NCI-H146 (cell line): Measurements from ENCODE around the gene DDRGK1.

Experiments
- DNase-seq: peaks from one replicate; lab custom pipeline; 2025; lab: John Stamatoyannopoulos, UW

The DDRGK1 gene

GRCh38 chr20:3235666-3236324 lies 31.3 kb upstream of the DDRGK1 start:
- DNase-seq, result no peak

GRCh38 chr20:3233991-3234498 lies 29.6 kb upstream of the DDRGK1 start:
- no peak for DNase-seq

DNA sequence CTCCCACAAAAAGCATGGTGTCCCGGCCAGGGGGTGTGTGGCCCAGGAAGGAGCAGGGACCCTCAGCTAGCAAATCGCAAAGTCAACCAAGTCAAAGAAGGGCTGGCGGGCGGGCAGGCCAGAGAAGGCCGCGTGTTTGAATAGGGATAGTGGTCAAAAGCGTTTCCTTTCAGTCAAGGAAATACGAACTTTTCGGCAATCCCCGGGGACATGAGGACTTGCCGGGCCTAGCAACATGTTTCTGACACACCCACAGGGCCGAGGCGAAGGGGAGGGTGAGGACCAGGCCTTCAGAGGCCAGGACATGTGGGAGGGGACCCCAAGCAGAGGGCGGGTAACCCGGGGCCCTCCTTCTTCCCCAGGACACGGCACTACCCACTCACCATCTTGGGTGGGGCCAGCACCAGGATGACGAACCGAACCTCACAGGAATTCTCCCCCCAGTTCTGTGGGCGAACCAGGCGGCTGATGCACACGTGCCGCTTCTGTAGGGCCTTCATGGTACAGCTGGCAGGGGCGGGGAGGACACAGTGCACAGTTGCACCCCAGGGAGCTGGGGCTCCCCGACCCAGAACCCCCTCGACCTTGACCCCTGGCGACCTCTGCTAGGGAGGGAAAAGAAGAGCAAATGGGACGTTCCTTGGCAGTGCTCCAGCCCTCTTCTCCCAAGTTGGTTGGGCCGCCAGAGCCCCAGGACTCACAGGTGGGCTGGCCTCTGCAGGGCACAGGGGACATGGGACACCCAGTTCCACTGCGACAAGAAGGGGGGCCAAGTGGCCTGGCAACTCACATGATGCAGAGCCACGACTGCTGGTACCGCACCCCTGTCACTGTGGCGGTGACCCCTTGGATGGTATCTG lies 28.9 kb upstream of the DDRGK1 start:
- no peak for DNase-seq

GRCh38 chr20:3231889-3232588 lies 27.6 kb upstream of the DDRGK1 start:
- no peak for DNase-seq

DNA sequence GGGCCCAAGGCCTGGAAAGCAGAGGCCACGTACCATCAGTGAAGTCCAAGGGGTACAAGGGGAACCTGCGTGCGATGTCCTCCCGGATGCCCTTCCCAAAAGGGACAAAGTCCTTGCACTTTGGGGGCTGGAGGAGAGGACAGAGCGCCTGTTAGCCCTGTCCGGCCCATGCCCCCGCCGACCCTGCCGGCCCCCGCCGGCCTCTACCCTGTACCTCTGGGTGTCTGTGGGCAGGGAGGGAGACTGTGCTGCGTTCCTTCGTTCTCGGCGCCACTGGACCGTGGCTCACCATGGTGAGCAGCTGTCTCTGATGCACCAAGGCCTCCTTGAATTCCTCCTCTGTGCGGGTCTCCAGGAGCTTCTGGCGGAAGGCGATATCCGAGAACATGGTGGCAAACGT lies 26.6 kb upstream of the DDRGK1 start:
- DNase-seq, result no peak

DNA sequence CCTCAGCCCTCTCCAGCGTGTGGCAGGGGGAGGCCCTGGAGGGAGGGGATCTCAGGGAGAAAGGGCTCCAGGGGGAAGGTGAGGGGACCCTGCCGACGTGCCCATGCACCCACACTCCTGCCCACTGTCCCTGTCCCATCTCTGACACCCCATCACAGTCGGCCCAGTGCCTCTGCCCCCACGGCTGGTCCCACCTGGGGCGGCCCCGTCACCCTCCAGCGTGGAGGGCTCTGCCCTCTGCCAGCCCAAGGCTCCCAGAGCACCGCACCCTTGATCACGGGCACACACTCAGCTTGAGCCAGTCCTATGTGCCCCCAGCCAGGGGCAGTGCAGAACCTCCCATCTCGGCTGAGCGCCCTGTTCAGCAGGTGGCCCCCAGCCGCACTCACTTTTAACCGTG lies 25.3 kb upstream of the DDRGK1 start:
- DNase-seq, result no peak

- DNase-seq, result no peak
These were observed 24.7 kb upstream of the DDRGK1 start for GRCh38 chr20:3229158-3229557.

DNA sequence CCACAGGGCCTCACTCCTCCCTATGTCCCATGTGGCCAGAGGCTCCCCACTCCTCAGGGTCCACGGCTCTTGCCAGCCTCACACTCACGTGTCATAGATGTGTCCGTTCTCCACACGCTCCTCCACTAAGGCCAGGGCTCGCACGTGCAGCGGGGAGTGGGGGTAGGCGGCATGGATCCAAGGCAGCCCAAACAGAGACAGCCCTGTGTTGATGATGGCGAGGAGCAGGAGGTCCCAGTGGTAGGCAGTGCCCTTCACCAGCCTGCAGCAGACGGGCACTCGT lies 24.2 kb upstream of the DDRGK1 start:
- DNase-seq, result no peak

GRCh38 chr20:3227936-3228749 lies 23.7 kb upstream of the DDRGK1 start:
- no peak for DNase-seq

DNA sequence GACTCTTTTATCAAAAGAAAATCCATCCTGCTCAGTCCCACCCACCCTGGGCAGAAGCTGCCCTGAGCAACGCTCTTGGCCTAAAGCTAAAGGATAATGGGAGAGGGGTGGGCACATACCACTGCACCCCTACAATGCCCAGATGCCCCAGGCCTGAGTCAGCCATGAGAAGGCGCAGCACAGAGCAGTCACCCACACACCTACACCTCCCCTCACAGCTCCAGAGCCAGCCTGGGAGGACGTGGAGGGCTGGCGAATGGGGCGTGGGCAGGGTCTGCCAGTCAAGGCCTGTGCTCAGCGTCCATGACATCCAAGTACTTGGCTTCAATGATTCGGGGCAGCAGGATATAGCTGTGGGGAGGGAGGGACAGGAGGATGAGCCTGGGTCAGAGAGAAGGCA lies 23.0 kb upstream of the DDRGK1 start:
- no peak for DNase-seq

GRCh38 chr20:3226864-3227263 lies 22.4 kb upstream of the DDRGK1 start:
- DNase-seq, result no peak

GRCh38 chr20:3226093-3226492 lies 21.6 kb upstream of the DDRGK1 start:
- DNase-seq, result no peak

DNA sequence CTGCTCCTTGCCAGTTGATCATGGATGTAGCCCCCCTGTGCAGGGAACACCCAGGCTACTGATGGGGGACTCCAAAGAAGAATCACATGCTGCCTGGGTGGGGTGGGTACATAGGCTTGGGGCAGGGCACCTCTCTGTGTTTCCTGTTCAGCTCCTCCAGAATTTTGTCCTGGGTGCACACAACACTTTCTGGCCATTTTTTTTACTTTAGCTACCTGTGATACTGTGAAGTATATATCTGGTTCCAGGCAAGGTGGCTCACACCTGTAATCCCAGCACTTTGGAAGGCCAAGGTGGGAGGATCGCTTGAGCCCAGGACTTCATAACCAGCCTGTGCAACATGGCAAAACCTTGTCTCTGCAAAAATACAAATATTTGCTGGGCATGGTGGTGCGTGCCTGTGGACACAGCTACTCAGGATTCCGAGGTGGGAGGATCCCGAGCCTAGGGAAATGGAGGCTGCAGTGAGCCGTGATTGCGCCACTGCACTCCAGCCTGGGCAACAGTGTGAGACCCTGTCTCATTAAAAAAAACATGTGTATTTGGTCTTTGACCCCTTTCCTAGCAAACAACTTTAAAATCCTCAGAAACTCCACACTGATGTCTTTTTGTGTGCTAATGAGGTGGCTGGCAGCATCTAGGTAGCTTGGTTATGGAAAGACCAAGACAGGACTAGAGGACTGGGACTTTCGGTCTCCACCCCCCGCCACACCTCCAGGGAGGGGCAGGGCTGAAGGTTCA lies 20.4 kb upstream of the DDRGK1 start:
- DNase-seq, result no peak

DNA sequence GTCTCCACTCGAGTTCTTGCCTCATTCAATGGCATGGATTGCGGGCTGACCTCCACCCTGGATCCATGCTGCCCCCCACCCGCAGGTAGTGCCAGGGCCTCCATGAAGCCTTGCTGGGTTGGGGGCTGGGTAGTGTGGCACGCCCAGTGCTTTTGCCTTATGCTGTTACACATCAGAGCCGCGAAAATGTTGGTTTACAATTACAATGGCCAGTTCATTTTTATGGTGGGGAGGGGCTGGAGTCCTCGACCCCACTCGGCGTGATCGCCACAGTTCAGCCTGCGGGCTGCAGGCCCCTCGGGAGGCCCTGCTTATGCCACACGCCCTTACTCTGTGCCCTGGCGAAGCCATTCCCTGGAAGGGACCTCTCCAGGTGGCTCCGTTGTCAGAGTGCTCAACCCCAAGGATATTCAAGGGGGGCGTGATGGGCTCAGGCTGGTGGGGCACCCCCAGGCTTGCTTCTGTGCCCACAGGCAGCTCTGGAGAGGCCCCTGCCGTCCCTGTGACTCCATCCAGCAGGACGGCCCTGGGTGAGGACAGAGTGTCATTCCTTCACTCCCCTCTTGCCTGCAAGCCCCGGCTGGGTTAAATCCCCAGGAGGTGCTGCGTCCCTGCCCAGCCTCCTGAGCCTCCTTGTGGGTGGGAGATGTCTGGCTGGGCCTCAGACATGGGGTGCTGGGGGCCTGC lies 19.7 kb upstream of the DDRGK1 start:
- peak; percentile 29 for DNase-seq

DNA sequence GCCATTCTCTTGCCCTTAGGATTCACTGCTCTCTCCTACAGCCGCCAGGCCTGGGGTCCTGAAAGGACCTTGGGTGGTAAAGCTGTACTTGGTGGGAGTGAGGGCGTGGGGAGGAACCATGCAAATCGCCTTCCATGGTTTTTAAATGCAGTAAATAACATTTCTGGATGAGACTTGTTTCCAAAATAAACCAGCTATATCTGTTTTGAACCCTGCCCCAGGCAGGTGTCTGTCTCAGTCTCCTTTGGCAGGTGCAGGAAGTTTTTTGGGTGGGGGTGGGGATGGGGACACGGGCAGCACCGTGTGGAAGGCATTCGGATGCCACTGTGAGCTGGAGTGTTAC lies 19.1 kb upstream of the DDRGK1 start:
- DNase-seq, result no peak

DNA sequence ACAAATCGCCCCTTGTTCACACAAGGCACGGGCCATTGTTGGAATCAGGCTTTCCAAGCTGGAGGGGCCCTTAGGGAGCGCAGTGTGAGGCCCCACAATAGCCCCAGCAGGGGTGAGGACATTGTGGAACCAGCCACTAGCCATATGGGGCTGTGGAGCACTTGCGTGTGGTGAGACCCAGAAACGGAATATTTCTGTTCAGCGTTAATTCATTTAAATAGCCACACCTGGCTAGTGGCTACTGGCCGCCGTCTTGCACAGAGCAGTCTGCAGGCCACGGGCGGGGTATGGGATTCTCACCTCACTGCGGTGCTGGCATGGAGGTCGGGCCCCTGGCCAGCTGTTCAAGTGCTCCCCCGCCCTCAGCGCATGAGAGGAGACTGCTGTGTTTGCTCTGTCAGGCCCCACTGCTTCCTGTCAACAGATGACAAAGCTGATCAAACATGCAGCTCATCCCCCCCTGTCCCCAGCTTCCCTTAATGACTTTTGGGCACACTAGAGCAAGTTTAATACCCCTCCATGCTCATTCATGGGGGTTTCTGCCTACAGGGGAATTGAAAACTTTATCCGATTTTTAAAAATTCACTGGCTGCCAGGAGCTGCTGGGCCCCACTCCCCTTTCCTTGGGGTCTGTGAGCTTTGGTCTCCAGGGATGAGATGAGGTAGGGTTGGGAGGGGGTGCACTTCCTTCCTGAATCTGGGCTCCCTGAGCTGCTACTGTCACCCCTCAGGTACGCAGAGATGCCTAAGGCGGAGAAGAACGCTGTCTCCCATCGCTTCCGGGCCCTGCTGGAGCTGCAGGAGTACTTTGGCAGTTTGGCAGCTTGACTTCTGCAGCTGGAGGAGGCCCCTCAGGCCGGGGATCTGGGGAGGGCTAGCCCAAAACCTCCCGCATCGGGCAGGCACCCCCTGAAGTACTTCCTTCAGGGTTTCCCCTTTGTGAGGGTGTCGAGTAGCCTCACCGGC lies 18.4 kb upstream of the DDRGK1 start:
- peak; percentile 100 for DNase-seq

DNA sequence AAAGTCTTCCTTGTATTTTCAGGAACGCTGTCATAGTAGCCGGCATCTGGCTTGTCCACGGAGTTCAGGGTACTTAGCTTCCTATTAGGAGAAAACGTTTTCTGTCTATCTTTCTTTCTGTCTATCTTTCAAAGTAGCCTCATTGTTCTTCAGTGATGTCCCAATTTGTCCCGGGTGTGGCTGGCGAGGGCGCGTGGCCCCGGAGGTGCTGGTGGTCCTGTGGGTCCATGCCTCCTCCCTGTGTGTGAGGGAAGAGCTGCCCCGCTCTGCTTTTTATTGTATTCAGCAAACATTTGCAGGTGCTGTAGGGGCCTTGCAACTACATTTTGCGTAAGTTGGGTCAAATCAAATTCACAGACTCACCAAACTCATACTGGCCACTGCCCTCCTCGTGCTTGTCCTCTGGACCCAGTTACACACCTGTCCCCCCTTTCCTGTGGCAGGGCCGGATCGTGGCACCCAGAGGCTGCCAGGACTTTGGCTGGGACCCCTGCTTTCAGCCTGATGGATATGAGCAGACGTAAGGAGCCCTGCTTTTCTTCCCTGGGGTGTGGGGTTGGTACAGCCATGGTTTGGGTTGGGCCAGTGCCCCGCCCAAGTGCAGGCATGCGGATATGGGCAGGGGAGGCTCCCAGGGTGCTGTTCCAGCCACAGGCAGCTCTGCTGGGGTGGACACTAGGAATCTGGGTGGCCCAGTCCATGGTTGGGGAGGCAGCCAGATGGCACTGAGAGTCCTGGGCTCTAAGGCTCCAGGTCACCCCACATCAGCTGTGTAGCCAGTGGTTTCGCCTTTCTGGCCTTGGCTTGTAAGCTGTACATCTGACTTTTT lies 17.1 kb upstream of the DDRGK1 start:
- no peak for DNase-seq

DNA sequence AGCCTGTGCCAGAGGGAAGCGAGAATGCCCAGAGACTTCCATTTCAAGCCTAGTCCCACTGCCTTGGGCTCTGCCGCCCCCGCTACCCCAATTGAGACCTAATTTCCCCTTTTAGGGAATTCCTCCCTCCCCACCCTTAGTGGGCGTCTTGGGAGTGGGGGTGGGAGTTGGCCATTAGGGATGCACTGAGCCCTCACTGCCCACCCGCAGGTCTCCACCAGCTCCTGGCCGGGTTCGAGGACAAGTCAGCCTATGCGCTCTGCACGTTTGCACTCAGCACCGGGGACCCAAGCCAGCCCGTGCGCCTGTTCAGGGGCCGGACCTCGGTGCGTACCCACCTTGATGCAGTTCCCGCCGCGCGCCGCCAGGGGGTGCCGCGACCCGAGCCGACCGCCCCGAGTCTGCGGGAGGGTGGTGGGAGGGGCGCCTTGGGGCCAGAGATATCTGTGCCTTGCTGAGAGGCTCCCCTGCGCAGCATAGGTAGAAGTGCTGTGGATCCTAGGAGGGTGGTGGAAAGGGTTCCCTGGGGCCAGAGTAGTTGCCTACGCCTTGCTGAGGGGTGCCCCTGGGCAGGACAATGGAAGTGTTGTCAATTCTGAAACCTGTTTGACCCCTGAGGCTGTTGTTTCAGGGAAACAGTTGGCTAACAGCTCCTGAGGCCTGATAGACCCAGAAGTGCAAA lies 14.0 kb upstream of the DDRGK1 start:
- peak; percentile 55 for DNase-seq
